Fibroblast of villous mesenchyme (primary cell): ENCODE data around the gene SLC24A3. TPM values are rescaled to one million over a fixed set of nuclear protein-coding genes. Genes with fewer than 3 reads are reported as not detected.

Source experiments
- DNase-seq: peaks from one replicate; pipeline ENCODE4 v3.0.0-alpha.2; 2010; ENCODE audit warnings: low read depth
- H3K4me3 ChIP-seq: 2 replicates; pipeline ENCODE4 v1.5.1; 2011; ENCODE audit warnings: low read depth, mild to moderate bottlenecking, low read length
- total RNA-seq: library from RNA; depleted of rRNA; stranded (reverse); fragments of >200 nt; gene quantifications from 2 replicates; pipeline ENCODE4 v1.2.3, GENCODE V29; 2012
- TF ChIP-seq, protein P1 (sequence below): IDR thresholded peaks from 2 replicates; pipeline ENCODE4 v1.5.1; 2012; ENCODE audit warnings: low read depth, mild to moderate bottlenecking, low read length; ENCODE audit not compliant: insufficient read depth

Gene SLC24A3
- total RNA-seq, 1 donor = 0.86 TPM

DNA sequence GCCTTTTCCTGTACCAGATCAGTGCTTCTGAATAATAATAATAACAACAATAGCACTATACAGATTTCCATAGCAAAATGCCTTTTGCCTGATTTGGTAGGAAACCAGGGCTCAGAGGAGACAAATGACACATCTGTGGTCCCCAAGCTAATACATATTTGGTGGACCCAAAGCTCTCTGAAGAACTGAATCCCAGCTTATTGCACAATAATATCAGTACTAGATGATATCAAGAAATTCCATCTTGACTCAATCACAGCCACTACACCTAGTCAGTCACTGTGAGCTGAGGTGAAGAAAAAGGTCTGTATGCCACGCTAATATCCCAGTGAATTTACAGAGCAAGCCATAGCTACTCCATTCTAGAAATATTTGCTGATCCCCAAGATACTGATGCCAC lies 275.0 kb downstream of the SLC24A3 start:
- TF ChIP-seq, protein P1, sequence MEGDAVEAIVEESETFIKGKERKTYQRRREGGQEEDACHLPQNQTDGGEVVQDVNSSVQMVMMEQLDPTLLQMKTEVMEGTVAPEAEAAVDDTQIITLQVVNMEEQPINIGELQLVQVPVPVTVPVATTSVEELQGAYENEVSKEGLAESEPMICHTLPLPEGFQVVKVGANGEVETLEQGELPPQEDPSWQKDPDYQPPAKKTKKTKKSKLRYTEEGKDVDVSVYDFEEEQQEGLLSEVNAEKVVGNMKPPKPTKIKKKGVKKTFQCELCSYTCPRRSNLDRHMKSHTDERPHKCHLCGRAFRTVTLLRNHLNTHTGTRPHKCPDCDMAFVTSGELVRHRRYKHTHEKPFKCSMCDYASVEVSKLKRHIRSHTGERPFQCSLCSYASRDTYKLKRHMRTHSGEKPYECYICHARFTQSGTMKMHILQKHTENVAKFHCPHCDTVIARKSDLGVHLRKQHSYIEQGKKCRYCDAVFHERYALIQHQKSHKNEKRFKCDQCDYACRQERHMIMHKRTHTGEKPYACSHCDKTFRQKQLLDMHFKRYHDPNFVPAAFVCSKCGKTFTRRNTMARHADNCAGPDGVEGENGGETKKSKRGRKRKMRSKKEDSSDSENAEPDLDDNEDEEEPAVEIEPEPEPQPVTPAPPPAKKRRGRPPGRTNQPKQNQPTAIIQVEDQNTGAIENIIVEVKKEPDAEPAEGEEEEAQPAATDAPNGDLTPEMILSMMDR = no peak
- DNase-seq = no peak
- H3K4me3 ChIP-seq = no peak overlapping the region

DNA sequence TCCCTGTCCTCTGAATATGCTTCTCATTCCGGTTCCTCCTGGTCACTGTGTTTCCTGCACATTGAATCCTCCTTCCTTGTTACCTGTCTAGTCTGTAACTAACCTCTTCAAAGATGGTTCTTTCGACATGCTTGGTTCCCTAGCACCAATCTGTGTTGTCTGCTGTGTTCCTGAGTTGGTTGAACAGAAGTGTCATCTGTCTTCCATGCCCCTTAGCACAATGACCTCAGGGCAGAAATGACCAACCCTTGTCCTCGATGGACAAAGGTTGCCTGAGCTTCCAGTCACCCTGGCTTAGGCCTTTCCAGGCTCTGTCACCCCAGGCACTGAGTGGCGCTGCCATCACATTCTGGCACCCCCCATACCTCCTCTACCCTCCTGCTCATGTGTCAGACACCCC lies 278.8 kb downstream of the SLC24A3 start:
- DNase-seq = no peak
- H3K4me3 ChIP-seq = no peak overlapping the region
- TF ChIP-seq, protein P1 = no peak

DNA sequence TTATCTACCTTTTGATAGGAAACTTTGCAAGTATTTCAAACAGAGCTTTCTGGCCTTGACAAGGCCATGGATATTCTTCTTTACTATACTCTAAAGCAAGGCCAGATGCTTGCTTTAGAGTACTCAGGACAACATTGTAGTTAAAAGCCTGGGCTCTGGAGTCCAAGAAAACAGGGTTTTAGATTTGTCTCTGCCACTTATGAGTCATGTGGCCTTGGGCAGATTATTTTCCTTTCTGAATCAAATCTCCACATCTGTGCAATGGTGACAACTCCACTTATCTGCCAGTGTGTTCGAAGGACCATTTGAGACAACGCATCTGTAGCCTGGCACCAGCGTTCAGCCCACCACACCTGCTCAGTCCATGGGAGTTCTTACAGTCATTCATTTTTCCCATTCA lies 279.7 kb downstream of the SLC24A3 start:
- TF ChIP-seq, protein P1 = no peak
- DNase-seq = no peak
- H3K4me3 ChIP-seq = no peak overlapping the region

DNA sequence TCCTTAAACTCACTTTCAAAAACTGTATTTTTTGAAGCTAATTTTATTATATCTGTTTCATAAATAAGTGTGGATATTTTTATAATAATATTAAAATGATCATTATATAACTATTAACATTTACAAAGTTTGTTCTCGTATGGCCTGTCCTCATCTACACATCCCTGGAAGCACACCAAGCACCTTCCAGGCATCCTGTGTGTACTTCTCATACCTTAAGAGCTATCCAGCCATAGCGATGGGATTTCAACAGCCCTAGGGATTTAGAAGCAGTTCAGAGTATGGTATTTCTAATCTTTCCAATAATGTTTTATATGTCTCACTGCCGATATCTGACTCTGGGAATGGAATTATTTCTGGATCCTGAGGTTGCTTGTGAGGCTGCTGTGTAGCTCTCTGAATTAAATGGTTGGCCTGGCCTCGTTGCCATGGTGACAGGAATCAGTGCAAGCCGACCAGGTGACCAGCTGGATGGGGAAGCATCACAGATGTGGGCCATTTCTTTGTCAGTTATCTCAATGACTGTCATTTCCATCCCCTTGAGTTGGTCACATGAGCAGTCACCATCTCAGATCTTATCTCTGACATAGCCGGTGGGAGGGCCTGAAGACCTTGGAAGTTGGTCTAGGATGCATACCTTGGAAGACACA lies 280.4 kb downstream of the SLC24A3 start:
- no peak overlapping the region for H3K4me3 ChIP-seq
- DNase-seq = no peak
- TF ChIP-seq, protein P1 = no peak

DNA sequence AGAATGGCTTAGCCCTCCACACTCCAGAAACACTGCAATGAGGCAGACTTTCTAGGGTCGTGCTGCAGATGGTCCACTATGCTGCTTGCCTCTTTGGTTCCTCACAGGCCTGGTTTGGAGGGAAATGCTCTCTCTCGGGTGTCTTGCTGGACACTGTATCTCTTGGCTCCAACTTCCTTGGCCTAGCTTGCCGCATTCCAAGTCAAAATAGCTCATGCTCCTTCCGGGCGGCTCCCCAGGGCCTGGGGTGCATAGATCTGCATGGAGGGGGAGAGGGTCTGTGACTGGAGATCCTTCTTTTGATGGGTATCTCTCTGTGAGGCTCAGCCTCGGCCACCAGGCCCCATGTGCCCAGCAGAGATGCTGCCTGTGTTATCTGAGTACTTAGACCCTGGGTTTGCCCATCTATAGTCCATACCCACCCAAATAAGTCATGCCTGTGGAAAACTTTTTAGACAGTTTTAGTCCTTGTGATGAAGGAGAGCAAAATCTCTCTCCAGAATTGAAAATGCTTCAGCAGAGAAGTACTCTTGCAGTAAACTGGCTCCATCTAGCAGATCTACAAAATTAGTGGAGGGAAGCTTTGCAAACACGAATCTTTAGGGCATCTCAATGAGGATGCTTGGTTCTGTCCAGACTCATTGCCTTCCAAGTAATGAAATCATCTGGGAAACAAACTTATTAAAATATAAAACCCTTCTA lies 281.5 kb downstream of the SLC24A3 start:
- no peak overlapping the region for H3K4me3 ChIP-seq
- TF ChIP-seq, protein P1 = no peak
- DNase-seq = no peak

DNA sequence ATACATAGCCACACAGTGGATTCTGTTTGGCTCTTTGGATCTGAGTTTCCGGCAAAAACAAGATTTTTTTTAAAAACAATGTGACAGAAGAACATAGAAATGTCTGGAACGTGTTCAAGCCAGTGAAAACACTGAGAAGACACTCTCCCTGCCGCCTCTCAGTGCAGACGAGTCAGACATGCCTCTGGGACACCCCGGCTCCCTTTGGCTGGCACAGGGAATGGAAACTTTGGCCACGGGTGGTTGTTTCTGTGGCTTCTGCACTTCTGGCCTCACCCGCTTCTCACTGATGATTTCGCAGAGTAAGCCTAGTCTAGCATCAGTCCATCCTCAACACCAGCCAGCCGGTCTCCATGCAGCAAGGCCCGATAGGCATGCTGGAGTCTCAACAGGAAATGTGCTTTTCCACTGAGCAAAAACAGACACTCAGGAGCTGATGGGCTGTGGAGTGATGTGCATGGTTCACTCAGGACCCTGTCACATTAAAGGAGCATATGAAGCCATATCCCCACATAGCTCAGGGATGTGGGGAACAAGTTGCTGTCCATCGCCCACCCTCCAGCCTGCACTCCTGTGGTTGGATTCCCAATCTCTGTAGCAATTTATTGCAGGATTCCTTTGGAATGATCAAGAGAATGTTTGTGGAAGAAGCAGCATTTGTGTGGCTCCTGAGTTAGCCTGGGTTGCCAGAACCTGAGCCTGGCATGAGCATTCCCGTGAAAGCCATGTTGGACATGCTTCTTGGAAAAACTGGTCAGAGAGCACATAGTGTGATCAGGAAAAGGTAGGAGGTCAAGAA lies 283.7 kb downstream of the SLC24A3 start:
- TF ChIP-seq, protein P1 = no peak
- no peak for DNase-seq
- H3K4me3 ChIP-seq = no peak overlapping the region
